ENCODE data around the gene WRNIP1.
A peak's percentile ranks its signal among the peaks of the same experiment; 100 is the strongest.
"Not testable (repeated sequence)": the region's sequence is repeated elsewhere in the genome, so short reads cannot be mapped to it uniquely, and the experiment has no call there.

Gene WRNIP1

GRCh38 chr6:2790588-2791449, 25.6 kb downstream of the WRNIP1 start:
- DNase-seq = peak; percentile 54

- DNase-seq = no peak
These were observed 26.3 kb downstream of the WRNIP1 start for GRCh38 chr6:2791450-2791974.

- no peak for DNase-seq
These were observed 27.3 kb downstream of the WRNIP1 start for GRCh38 chr6:2792330-2793110.

- DNase-seq = no peak
These were observed 28.4 kb downstream of the WRNIP1 start for GRCh38 chr6:2793534-2794151.

GRCh38 chr6:2794171-2794730, 29.1 kb downstream of the WRNIP1 start:
- DNase-seq = no peak

GRCh38 chr6:2795162-2795561, 30.0 kb downstream of the WRNIP1 start:
- no peak for DNase-seq

- DNase-seq = no peak
These were observed 30.8 kb downstream of the WRNIP1 start for GRCh38 chr6:2795956-2796355.

GRCh38 chr6:2796861-2797260, 31.7 kb downstream of the WRNIP1 start:
- no peak for DNase-seq

- no peak for DNase-seq
These were observed 32.4 kb downstream of the WRNIP1 start for GRCh38 chr6:2797564-2798031.

- DNase-seq = no peak
These were observed 33.5 kb downstream of the WRNIP1 start for GRCh38 chr6:2798586-2799134.

GRCh38 chr6:2799936-2800527, 34.8 kb downstream of the WRNIP1 start:
- DNase-seq = no peak

GRCh38 chr6:2800552-2801316, 35.5 kb downstream of the WRNIP1 start:
- no peak for DNase-seq

GRCh38 chr6:2801687-2802086, 36.5 kb downstream of the WRNIP1 start:
- DNase-seq = not testable (repeated sequence)

- DNase-seq = no peak
These were observed 37.4 kb downstream of the WRNIP1 start for GRCh38 chr6:2802521-2803060.

GRCh38 chr6:2803731-2804429, 38.7 kb downstream of the WRNIP1 start:
- no peak for DNase-seq

GRCh38 chr6:2804516-2804915, 39.3 kb downstream of the WRNIP1 start:
- no peak for DNase-seq

GRCh38 chr6:2805031-2805430, 39.8 kb downstream of the WRNIP1 start:
- DNase-seq = no peak

- no peak for DNase-seq
These were observed 41.5 kb downstream of the WRNIP1 start for GRCh38 chr6:2806644-2807043.

GRCh38 chr6:2807342-2808090, 42.3 kb downstream of the WRNIP1 start:
- DNase-seq = no peak

GRCh38 chr6:2809015-2809414, 43.8 kb downstream of the WRNIP1 start:
- no peak for DNase-seq
